IMR-90 (cell line): ENCODE data around the gene ECHS1.

Experiments
- CHD1 ChIP-seq: IDR thresholded peaks from 2 replicates; pipeline ENCODE4 v1.6.1; 2012; ENCODE audit warnings: low read depth, low read length, improper control_type of control experiment
- MAFK ChIP-seq: IDR thresholded peaks from 2 replicates; pipeline ENCODE4 v1.6.1; 2012; ENCODE audit warnings: low read depth, low read length, improper control_type of control experiment
- MAZ ChIP-seq: IDR thresholded peaks from 2 replicates; pipeline ENCODE4 v1.6.1; 2012; ENCODE audit warnings: low read depth, mild to moderate bottlenecking, low read length, improper control_type of control experiment, moderate library complexity, borderline replicate concordance
- POLR2A ChIP-seq: IDR thresholded peaks from 2 replicates; pipeline ENCODE4 v1.6.1; 2012; ENCODE audit warnings: mild to moderate bottlenecking, low read depth, low read length
- SMC3 ChIP-seq: fragments of 150-350 bp; IDR thresholded peaks from 2 replicates; pipeline ENCODE4 v1.6.1; 2016; ENCODE audit warnings: low read depth, mild to moderate bottlenecking, antibody characterized with exemption, low read length, moderate library complexity
- TF ChIP-seq, protein P1 (sequence below): conservative IDR thresholded peaks from 2 replicates; pipeline ENCODE4 v1.5.1; 2012; ENCODE audit warnings: mild to moderate bottlenecking, low read depth, low read length, improper control_type of control experiment

- TF ChIP-seq POLR2A, result no peak
- TF ChIP-seq, protein P1, sequence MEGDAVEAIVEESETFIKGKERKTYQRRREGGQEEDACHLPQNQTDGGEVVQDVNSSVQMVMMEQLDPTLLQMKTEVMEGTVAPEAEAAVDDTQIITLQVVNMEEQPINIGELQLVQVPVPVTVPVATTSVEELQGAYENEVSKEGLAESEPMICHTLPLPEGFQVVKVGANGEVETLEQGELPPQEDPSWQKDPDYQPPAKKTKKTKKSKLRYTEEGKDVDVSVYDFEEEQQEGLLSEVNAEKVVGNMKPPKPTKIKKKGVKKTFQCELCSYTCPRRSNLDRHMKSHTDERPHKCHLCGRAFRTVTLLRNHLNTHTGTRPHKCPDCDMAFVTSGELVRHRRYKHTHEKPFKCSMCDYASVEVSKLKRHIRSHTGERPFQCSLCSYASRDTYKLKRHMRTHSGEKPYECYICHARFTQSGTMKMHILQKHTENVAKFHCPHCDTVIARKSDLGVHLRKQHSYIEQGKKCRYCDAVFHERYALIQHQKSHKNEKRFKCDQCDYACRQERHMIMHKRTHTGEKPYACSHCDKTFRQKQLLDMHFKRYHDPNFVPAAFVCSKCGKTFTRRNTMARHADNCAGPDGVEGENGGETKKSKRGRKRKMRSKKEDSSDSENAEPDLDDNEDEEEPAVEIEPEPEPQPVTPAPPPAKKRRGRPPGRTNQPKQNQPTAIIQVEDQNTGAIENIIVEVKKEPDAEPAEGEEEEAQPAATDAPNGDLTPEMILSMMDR, result no peak
- no peak for TF ChIP-seq SMC3
- no peak for TF ChIP-seq CHD1
- TF ChIP-seq MAFK, result no peak
- no peak for TF ChIP-seq MAZ
These were observed 30.6 kb upstream of the ECHS1 start for GRCh38 chr10:133403784-133404183.
